Smooth muscle cell (in vitro differentiated cells): ENCODE results near the gene ITGA11. TPM values are rescaled to one million over a fixed set of nuclear protein-coding genes. Genes with fewer than 3 reads are reported as not detected.

Experiments used
- DNase-seq: peaks from one replicate; lab custom pipeline; 2025; ENCODE audit not compliant: unreplicated experiment; lab: John Stamatoyannopoulos, UW
- H2AFZ ChIP-seq: fragments of 200-600 bp; sonication (generic); 2 replicates; pipeline ENCODE4 v1.6.0; 2016; ENCODE audit warnings: antibody characterized with exemption, low read depth, mild to moderate bottlenecking
- H3F3A ChIP-seq: fragments of 200-600 bp; sonication (generic); 2 replicates; pipeline ENCODE4 v1.6.0; 2017; ENCODE audit warnings: antibody characterized with exemption, low read depth
- H3K27ac ChIP-seq: fragments of 200-600 bp; sonication (generic); 2 replicates; pipeline ENCODE4 v1.5.1; 2016; ENCODE audit warnings: low read depth, mild to moderate bottlenecking
- H3K27me3 ChIP-seq: fragments of 200-600 bp; sonication (generic); 2 replicates; pipeline ENCODE4 v1.6.1; 2016; ENCODE audit warnings: low read depth, mild to moderate bottlenecking
- H3K36me3 ChIP-seq: fragments of 200-600 bp; sonication (generic); 2 replicates; pipeline ENCODE4 v1.5.1; 2016; ENCODE audit warnings: low read depth
- H3K4me1 ChIP-seq: fragments of 200-600 bp; sonication (generic); 2 replicates; pipeline ENCODE4 v1.5.1; 2016; ENCODE audit warnings: low read depth
- H3K4me2 ChIP-seq: fragments of 200-600 bp; sonication (generic); 2 replicates; pipeline ENCODE4 v1.6.0; 2016; ENCODE audit warnings: mild to moderate bottlenecking
- H3K4me3 ChIP-seq: fragments of 200-600 bp; sonication (generic); 2 replicates; pipeline ENCODE4 v1.5.1; 2016; ENCODE audit warnings: mild to moderate bottlenecking
- H3K79me2 ChIP-seq: fragments of 200-600 bp; sonication (generic); 2 replicates; pipeline ENCODE4 v1.6.0; 2016; ENCODE audit warnings: low read depth, mild to moderate bottlenecking
- H3K9ac ChIP-seq: fragments of 200-600 bp; sonication (generic); 2 replicates; pipeline ENCODE4 v1.6.0; 2016; ENCODE audit warnings: low read depth
- H3K9me3 ChIP-seq: fragments of 200-600 bp; sonication (generic); replicated peaks from 2 replicates; pipeline ENCODE4 v1.5.1; 2016; ENCODE audit warnings: low read depth
- H4K20me1 ChIP-seq: fragments of 200-600 bp; sonication (generic); 2 replicates; pipeline ENCODE4 v1.6.0; 2016; ENCODE audit warnings: low read depth
- WGBS: methylation state at CpG from one replicate; pipeline ENCODE4 v1.1.7; 2016; ENCODE audit warnings: low lambda C conversion rate; 5-methylcytosine and 5-hydroxymethylcytosine counted together
- polyA plus RNA-seq: library from polyadenylated mRNA; unstranded; fragments of >200 nt; fragmentation: Nextera tagmentation; extraction: Ambion mirVana; gene quantifications from 2 replicates; pipeline ENCODE4 v1.2.1, GENCODE V29; 2016
- total RNA-seq: library from RNA; depleted of rRNA; stranded (reverse); fragments of >200 nt; gene quantifications from 2 replicates; pipeline ENCODE4 v1.2.3, GENCODE V29; 2014
- TF ChIP-seq, protein P1 (sequence below): fragments of 200-600 bp; sonication (generic); IDR thresholded peaks from 2 replicates; pipeline ENCODE4 v1.5.1; 2017; ENCODE audit warnings: borderline replicate concordance, mild to moderate bottlenecking, antibody characterized with exemption; ENCODE audit not compliant: insufficient read depth, poor library complexity, severe bottlenecking

Gene ITGA11
- total and polyA plus RNA-seq, 2 experiments from 2014 or later: 87.8 to 133 TPM

GRCh38 chr15:68364028-68364659, 67.8 kb downstream of the ITGA11 start:
- peak overlapping the region; percentile 84 for H3K27ac ChIP-seq
- H3F3A ChIP-seq: peaks cover 7% of the 10 kb centered on the region
- no peaks in the 10 kb centered on the region for H3K79me2 ChIP-seq
- no peaks in the 10 kb centered on the region for H3K9me3 ChIP-seq
- 21% methylated on average over 7 of the region's 7 CpGs for WGBS
- no peak for DNase-seq
- H2AFZ ChIP-seq: no peak overlapping the region
- H3K9ac ChIP-seq: peak overlapping the region; percentile 47
- peaks cover 3% of the 10 kb centered on the region for H3K4me1 ChIP-seq
- H3K27me3 ChIP-seq: no peaks in the 10 kb centered on the region
- no peaks in the 10 kb centered on the region for H3K36me3 ChIP-seq
- peak overlapping the region; percentile 62 for H3K4me2 ChIP-seq
- no peaks in the 10 kb centered on the region for H4K20me1 ChIP-seq
- TF ChIP-seq, protein P1, sequence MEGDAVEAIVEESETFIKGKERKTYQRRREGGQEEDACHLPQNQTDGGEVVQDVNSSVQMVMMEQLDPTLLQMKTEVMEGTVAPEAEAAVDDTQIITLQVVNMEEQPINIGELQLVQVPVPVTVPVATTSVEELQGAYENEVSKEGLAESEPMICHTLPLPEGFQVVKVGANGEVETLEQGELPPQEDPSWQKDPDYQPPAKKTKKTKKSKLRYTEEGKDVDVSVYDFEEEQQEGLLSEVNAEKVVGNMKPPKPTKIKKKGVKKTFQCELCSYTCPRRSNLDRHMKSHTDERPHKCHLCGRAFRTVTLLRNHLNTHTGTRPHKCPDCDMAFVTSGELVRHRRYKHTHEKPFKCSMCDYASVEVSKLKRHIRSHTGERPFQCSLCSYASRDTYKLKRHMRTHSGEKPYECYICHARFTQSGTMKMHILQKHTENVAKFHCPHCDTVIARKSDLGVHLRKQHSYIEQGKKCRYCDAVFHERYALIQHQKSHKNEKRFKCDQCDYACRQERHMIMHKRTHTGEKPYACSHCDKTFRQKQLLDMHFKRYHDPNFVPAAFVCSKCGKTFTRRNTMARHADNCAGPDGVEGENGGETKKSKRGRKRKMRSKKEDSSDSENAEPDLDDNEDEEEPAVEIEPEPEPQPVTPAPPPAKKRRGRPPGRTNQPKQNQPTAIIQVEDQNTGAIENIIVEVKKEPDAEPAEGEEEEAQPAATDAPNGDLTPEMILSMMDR: no peak
- H3K4me3 ChIP-seq: no peak overlapping the region

DNA sequence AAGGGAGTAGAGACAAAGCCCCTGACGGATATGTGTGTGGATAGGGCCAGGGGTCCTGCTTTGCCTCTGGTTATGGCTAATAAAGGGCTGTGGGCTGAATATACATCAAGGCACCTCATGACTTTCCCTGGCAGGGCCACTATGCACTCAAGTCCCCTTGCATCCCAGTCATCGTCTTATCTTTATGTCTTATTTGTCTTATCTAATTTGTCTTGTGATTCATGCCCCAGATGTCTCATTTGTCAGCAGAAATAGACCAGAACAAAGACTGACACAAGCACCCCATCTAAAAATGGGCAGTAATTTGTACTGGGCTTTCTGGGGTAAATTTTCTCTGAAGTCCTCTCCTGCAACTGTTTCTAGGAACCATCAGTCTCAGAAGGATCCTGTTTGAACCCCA, 68.6 kb downstream of the ITGA11 start:
- H3K4me3 ChIP-seq: no peak overlapping the region
- H3K36me3 ChIP-seq: no peaks in the 10 kb centered on the region
- H2AFZ ChIP-seq: no peak overlapping the region
- H3K9ac ChIP-seq: peak overlapping the region; percentile 47
- DNase-seq: no peak
- WGBS: 22% methylated on average over 2 of the region's 2 CpGs
- no peaks in the 10 kb centered on the region for H3K9me3 ChIP-seq
- H3K79me2 ChIP-seq: no peaks in the 10 kb centered on the region
- peaks cover 3% of the 10 kb centered on the region for H3K4me1 ChIP-seq
- peaks cover 7% of the 10 kb centered on the region for H3F3A ChIP-seq
- H4K20me1 ChIP-seq: no peaks in the 10 kb centered on the region
- peak overlapping the region; percentile 84 for H3K27ac ChIP-seq
- TF ChIP-seq, protein P1: no peak
- H3K4me2 ChIP-seq: peak overlapping the region; percentile 62
- H3K27me3 ChIP-seq: no peaks in the 10 kb centered on the region

DNA sequence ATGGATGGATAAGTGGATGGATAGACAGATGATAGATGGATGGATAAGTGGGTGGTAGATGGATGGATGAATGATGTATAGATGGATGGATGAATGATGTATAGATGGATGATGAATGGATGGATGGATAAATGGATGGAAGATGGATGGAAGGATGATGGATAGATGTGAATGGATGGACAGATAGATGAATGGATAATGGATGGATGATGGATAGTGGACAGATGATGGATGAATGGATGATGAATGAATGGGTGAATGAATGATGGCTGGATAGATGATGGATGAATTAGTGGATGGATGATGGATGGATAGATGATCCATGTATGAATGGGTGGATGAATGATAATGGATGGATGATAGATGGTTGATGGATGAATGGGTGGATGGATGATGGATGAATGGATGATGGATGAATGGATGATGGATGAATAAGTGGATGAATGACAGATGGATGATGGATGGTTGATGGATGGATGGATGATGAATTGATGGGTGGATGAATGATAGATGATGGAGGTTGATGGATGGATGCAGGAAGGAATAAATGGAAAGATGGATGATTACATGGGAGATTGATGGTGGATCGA, 69.3 kb downstream of the ITGA11 start:
- no peaks in the 10 kb centered on the region for H3K9me3 ChIP-seq
- TF ChIP-seq, protein P1: no peak
- no peak overlapping the region for H2AFZ ChIP-seq
- 92% methylated on average over 1 of the region's 1 CpG for WGBS
- H3K27ac ChIP-seq: no peak overlapping the region
- DNase-seq: no peak
- no peaks in the 10 kb centered on the region for H3K27me3 ChIP-seq
- H3K4me2 ChIP-seq: no peak overlapping the region
- H3K4me3 ChIP-seq: no peak overlapping the region
- H3K79me2 ChIP-seq: no peaks in the 10 kb centered on the region
- no peak overlapping the region for H3K9ac ChIP-seq
- H3F3A ChIP-seq: peaks cover 7% of the 10 kb centered on the region
- no peaks in the 10 kb centered on the region for H3K36me3 ChIP-seq
- no peaks in the 10 kb centered on the region for H4K20me1 ChIP-seq
- H3K4me1 ChIP-seq: peaks cover 3% of the 10 kb centered on the region

GRCh38 chr15:68360721-68361120, 71.2 kb downstream of the ITGA11 start:
- TF ChIP-seq, protein P1: no peak
- no peak for DNase-seq
- peaks cover 10% of the 10 kb centered on the region for H3F3A ChIP-seq
- no peak overlapping the region for H2AFZ ChIP-seq
- no peaks in the 10 kb centered on the region for H4K20me1 ChIP-seq
- H3K4me1 ChIP-seq: peaks cover 3% of the 10 kb centered on the region
- WGBS: 55% methylated on average over 8 of the region's 8 CpGs
- H3K9me3 ChIP-seq: peaks cover 6% of the 10 kb centered on the region
- no peak overlapping the region for H3K27ac ChIP-seq
- peaks cover 8% of the 10 kb centered on the region for H3K36me3 ChIP-seq
- H3K79me2 ChIP-seq: no peaks in the 10 kb centered on the region
- no peak overlapping the region for H3K4me3 ChIP-seq
- H3K9ac ChIP-seq: no peak overlapping the region
- H3K4me2 ChIP-seq: no peak overlapping the region
- no peaks in the 10 kb centered on the region for H3K27me3 ChIP-seq
